ENCODE data around the gene RNF130. TPM values are rescaled to one million over a fixed set of nuclear protein-coding genes. Genes with fewer than 3 reads are reported as not detected.

RNF130 gene
- total RNA-seq, 1 experiment from 2014 or later: 58.5 TPM

- no peak; the same call in 1 of the 2 replicates for ATAC-seq
- peaks cover 2% of the 10 kb centered on the region; the same call in 1 of the 2 replicates for H3K4me1 Mint-ChIP-seq
- TF ChIP-seq, protein P1, sequence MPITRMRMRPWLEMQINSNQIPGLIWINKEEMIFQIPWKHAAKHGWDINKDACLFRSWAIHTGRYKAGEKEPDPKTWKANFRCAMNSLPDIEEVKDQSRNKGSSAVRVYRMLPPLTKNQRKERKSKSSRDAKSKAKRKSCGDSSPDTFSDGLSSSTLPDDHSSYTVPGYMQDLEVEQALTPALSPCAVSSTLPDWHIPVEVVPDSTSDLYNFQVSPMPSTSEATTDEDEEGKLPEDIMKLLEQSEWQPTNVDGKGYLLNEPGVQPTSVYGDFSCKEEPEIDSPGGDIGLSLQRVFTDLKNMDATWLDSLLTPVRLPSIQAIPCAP (CRISPR knock-in tag; IDR thresholded peaks at IDR 0.05): no peak
- TF ChIP-seq ETV6 (CRISPR knock-in tag; IDR thresholded peaks at IDR 0.05): no peak
- TF ChIP-seq FOXK1 (CRISPR knock-in tag; IDR thresholded peaks at IDR 0.05): no peak
- TF ChIP-seq ATF6 (CRISPR knock-in tag; IDR thresholded peaks at IDR 0.05): no peak
- TF ChIP-seq, protein P2, sequence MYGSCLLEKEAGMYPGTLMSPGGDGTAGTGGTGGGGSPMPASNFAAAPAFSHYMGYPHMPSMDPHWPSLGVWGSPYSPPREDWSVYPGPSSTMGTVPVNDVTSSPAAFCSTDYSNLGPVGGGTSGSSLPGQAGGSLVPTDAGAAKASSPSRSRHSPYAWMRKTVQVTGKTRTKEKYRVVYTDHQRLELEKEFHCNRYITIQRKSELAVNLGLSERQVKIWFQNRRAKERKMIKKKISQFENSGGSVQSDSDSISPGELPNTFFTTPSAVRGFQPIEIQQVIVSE (CRISPR knock-in tag; IDR thresholded peaks at IDR 0.05; ENCODE audit: borderline replicate concordance): no peak
- TF ChIP-seq, protein P3, sequence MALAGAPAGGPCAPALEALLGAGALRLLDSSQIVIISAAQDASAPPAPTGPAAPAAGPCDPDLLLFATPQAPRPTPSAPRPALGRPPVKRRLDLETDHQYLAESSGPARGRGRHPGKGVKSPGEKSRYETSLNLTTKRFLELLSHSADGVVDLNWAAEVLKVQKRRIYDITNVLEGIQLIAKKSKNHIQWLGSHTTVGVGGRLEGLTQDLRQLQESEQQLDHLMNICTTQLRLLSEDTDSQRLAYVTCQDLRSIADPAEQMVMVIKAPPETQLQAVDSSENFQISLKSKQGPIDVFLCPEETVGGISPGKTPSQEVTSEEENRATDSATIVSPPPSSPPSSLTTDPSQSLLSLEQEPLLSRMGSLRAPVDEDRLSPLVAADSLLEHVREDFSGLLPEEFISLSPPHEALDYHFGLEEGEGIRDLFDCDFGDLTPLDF (CRISPR knock-in tag; IDR thresholded peaks at IDR 0.05): no peak
- no peak for TF ChIP-seq SMAD4 (CRISPR knock-in tag; IDR thresholded peaks at IDR 0.05)
- no peak for TF ChIP-seq MAX (CRISPR knock-in tag; IDR thresholded peaks at IDR 0.05)
- TF ChIP-seq, protein P4, sequence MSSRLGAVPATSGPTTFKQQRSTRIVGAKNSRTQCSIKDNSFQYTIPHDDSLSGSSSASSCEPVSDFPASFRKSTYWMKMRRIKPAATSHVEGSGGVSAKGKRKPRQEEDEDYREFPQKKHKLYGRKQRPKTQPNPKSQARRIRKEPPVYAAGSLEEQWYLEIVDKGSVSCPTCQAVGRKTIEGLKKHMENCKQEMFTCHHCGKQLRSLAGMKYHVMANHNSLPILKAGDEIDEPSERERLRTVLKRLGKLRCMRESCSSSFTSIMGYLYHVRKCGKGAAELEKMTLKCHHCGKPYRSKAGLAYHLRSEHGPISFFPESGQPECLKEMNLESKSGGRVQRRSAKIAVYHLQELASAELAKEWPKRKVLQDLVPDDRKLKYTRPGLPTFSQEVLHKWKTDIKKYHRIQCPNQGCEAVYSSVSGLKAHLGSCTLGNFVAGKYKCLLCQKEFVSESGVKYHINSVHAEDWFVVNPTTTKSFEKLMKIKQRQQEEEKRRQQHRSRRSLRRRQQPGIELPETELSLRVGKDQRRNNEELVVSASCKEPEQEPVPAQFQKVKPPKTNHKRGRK (CRISPR knock-in tag; IDR thresholded peaks at IDR 0.05; ENCODE audit: borderline replicate concordance): no peak
- H3K27ac Mint-ChIP-seq: no peak overlapping the region
- ChIA-PET POLR2A (no interaction called here), CTCF (interaction anchor here (0.5 to 1.7 kb wide), 6 partner anchors 11 to 111 kb away, joined by 3 to 7 read pairs (median 3); partner anchors contain the start of gene RASGEF1C)
- no peak overlapping the region for H3K4me3 Mint-ChIP-seq
- no peaks in the 10 kb centered on the region for H3K36me3 Mint-ChIP-seq
- no peaks in the 10 kb centered on the region for H3K9me3 Mint-ChIP-seq
- no peak for DNase-seq (ENCODE audit: low spot score)
- no peaks in the 10 kb centered on the region for H3K27me3 Mint-ChIP-seq (ENCODE audit: low read depth)
These were observed 44.8 kb upstream of the RNF130 start for GRCh38 chr5:180116077-180116999.

- Mint-ChIP-seq H3K27me3 (ENCODE audit: low read depth) (no peaks in the 10 kb centered on the region), H3K4me3 (no peak overlapping the region), H3K36me3 (no peaks in the 10 kb centered on the region), H3K27ac (no peak overlapping the region), H3K9me3 (no peaks in the 10 kb centered on the region), H3K4me1 (peaks cover 3% of the 10 kb centered on the region; the same call in 1 of the 2 replicates)
- ChIA-PET CTCF (interaction anchor here (0.5 to 1.7 kb wide), 3 partner anchors 12 to 50 kb away, joined by 3 to 7 read pairs (median 4); no protein-coding TSS in a partner anchor), POLR2A (no interaction called here)
- ATAC-seq (no peak), DNase-seq (ENCODE audit: low spot score) (no peak)
- TF ChIP-seq NR3C1 (CRISPR knock-in tag; conservative IDR thresholded peaks at IDR 0.05; ENCODE audit: low read depth): no peak
These were observed 43.9 kb upstream of the RNF130 start for GRCh38 chr5:180115326-180116076.

DNA sequence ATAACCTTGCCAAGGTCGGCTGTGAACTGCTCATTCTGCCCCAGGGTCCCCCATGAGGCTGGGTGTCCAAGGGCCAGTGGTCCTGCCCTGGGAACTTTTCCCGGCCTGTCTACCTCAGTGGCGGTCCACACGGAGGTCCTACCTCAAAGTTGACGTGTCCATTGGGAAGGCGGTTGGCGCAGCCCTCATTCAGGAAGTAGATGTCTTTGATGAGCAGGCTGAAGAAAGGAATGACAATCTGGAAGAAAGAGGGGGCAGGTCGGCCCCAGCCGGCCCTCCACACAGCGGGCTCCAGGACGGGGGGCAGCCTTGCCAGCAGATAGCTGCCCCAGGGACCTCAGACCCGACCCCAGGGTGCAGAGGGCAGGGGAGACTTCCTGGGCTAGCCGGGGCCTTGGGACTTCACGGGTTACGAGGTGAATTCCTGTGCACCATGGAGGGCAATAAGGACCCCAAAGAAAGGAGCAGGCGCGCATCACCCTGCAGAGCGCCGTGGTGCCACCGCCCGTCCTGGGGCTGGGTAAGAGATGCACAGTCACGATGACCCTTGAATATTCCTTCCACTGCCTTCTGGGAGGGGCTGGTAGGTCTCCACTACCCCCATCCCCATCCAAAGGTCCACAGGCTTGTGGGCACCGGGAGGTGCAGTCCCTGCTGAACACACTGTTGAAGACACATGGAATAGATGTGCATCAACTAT, 42.9 kb upstream of the RNF130 start:
- ATAC-seq: no peak
- no peaks in the 10 kb centered on the region for H3K36me3 Mint-ChIP-seq
- POLR2A ChIA-PET: no interaction called here

More for the DNA sequence above, 42.9 kb upstream of the RNF130 start:
- peaks cover 3% of the 10 kb centered on the region; the same call in 1 of the 2 replicates for H3K4me1 Mint-ChIP-seq
- CTCF ChIA-PET: no interaction called here
- H3K9me3 Mint-ChIP-seq: no peaks in the 10 kb centered on the region
- no peak for DNase-seq (ENCODE audit: low spot score)
- no peak overlapping the region for H3K4me3 Mint-ChIP-seq
- no peak for TF ChIP-seq ZNF263 (CRISPR knock-in tag; IDR thresholded peaks at IDR 0.05; ENCODE audit: low read depth)
- TF ChIP-seq, protein P5, sequence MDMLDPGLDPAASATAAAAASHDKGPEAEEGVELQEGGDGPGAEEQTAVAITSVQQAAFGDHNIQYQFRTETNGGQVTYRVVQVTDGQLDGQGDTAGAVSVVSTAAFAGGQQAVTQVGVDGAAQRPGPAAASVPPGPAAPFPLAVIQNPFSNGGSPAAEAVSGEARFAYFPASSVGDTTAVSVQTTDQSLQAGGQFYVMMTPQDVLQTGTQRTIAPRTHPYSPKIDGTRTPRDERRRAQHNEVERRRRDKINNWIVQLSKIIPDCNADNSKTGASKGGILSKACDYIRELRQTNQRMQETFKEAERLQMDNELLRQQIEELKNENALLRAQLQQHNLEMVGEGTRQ (CRISPR knock-in tag; IDR thresholded peaks at IDR 0.05): no peak
- TF ChIP-seq NFE2L1 (CRISPR knock-in tag; IDR thresholded peaks at IDR 0.05): no peak
- TF ChIP-seq CBFB (CRISPR knock-in tag; IDR thresholded peaks at IDR 0.05; ENCODE audit: low read depth): no peak
- TF ChIP-seq, protein P6, sequence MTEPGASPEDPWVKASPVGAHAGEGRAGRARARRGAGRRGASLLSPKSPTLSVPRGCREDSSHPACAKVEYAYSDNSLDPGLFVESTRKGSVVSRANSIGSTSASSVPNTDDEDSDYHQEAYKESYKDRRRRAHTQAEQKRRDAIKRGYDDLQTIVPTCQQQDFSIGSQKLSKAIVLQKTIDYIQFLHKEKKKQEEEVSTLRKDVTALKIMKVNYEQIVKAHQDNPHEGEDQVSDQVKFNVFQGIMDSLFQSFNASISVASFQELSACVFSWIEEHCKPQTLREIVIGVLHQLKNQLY (CRISPR knock-in tag; IDR thresholded peaks at IDR 0.05): no peak
- no peak for TF ChIP-seq MXD4 (CRISPR knock-in tag; IDR thresholded peaks at IDR 0.05; ENCODE audit: borderline replicate concordance)
- TF ChIP-seq, protein P1 (CRISPR knock-in tag; IDR thresholded peaks at IDR 0.05): no peak
- TF ChIP-seq ZNF232 (CRISPR knock-in tag; IDR thresholded peaks at IDR 0.05): no peak
- TF ChIP-seq TCF7 (CRISPR knock-in tag; IDR thresholded peaks at IDR 0.05; ENCODE audit: low read depth): no peak
- no peaks in the 10 kb centered on the region for H3K27me3 Mint-ChIP-seq (ENCODE audit: low read depth)
- no peak overlapping the region for H3K27ac Mint-ChIP-seq
